ENCODE results near the gene NFS1.

GRCh38 chr20:35735826-35736470 lies 36.8 kb upstream of the NFS1 start:
- no peak for TF ChIP-seq CTCF (IDR thresholded peaks at IDR 0.05; ENCODE audit: borderline replicate concordance, extremely low read depth, low read length, poor library complexity, severe bottlenecking)
- no peak for TF ChIP-seq EZH2 (IDR thresholded peaks at IDR 0.05; ENCODE audit: borderline replicate concordance, low read depth, low read length, severe bottlenecking)

Measured in DND-41 (cell line).